Endothelial cell (in vitro differentiated cells): ENCODE measurements around the gene LYST. TPM values are rescaled to one million over a fixed set of nuclear protein-coding genes. Genes with fewer than 3 reads are reported as not detected.

Source experiments
- DNase-seq: peaks from one replicate; pipeline ENCODE4 v3.0.0; 2021; ENCODE audit warnings: low spot score
- H3K27ac Mint-ChIP-seq: one replicate; pipeline ENCODE4 v1.8.0; 2021; ENCODE audit warnings: mixed read lengths, inconsistent platforms; ENCODE audit not compliant: unreplicated experiment
- H3K27me3 Mint-ChIP-seq: one replicate; pipeline ENCODE4 v1.8.0; 2021; ENCODE audit warnings: mild to moderate bottlenecking, moderate library complexity, mixed read lengths, inconsistent platforms; ENCODE audit not compliant: unreplicated experiment
- H3K36me3 Mint-ChIP-seq: one replicate; pipeline ENCODE4 v1.8.0; 2021; ENCODE audit warnings: mild to moderate bottlenecking, low read depth, mixed read lengths, inconsistent platforms; ENCODE audit not compliant: unreplicated experiment
- H3K4me1 Mint-ChIP-seq: one replicate; pipeline ENCODE4 v1.8.0; 2021; ENCODE audit warnings: mild to moderate bottlenecking, mixed read lengths, inconsistent platforms; ENCODE audit not compliant: unreplicated experiment
- H3K4me3 Mint-ChIP-seq: one replicate; pipeline ENCODE4 v1.8.0; 2021; ENCODE audit warnings: mild to moderate bottlenecking, mixed read lengths, inconsistent platforms; ENCODE audit not compliant: unreplicated experiment
- H3K9me3 Mint-ChIP-seq: one replicate; pipeline ENCODE4 v1.8.0; 2021; ENCODE audit warnings: mixed read lengths, inconsistent platforms; ENCODE audit not compliant: unreplicated experiment
- total RNA-seq: library from RNA; stranded (reverse); fragmentation: NEBNext Ultra II Directional; extraction: Animal tissue kit (Norgen Biotek cat#: 25700); gene quantifications from one replicate; pipeline ENCODE4 v1.2.1, GENCODE V29; 2021; ENCODE audit not compliant: unreplicated experiment
- TF ChIP-seq, protein P1 (sequence below): fragments of 200-600 bp; sonication (generic); IDR thresholded peaks from one replicate; pipeline ENCODE4 v1.5.0; 2021; ENCODE audit warnings: antibody characterized with exemption; ENCODE audit not compliant: unreplicated experiment

LYST gene
- total RNA-seq, 1 donor from 2014 or later: 7.4 TPM

DNA sequence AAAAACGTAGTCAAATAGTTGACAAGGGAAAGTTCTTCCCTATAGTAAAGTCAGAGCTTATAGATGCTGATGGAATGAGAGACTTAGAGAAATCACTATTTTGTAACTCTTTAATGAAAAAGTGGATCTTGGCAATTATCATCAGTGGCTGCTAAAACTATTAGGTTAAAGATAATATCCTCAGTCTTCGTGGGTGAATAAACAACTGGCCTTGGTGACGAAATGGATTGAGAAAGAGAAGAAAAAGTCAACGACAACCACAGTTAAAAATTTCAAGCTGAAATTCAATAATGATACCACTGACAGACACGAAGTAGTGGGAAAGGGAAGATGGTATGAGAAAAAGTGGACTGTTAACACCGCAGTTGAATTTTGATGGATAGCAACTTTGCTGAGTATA, 127.1 kb downstream of the LYST start:
- TF ChIP-seq, protein P1, sequence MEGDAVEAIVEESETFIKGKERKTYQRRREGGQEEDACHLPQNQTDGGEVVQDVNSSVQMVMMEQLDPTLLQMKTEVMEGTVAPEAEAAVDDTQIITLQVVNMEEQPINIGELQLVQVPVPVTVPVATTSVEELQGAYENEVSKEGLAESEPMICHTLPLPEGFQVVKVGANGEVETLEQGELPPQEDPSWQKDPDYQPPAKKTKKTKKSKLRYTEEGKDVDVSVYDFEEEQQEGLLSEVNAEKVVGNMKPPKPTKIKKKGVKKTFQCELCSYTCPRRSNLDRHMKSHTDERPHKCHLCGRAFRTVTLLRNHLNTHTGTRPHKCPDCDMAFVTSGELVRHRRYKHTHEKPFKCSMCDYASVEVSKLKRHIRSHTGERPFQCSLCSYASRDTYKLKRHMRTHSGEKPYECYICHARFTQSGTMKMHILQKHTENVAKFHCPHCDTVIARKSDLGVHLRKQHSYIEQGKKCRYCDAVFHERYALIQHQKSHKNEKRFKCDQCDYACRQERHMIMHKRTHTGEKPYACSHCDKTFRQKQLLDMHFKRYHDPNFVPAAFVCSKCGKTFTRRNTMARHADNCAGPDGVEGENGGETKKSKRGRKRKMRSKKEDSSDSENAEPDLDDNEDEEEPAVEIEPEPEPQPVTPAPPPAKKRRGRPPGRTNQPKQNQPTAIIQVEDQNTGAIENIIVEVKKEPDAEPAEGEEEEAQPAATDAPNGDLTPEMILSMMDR: no peak
- no peak for DNase-seq
- no peaks in the 10 kb centered on the region for H3K9me3 Mint-ChIP-seq
- H3K27me3 Mint-ChIP-seq: no peaks in the 10 kb centered on the region
- peaks cover 5% of the 10 kb centered on the region for H3K4me1 Mint-ChIP-seq
- H3K36me3 Mint-ChIP-seq: no peaks in the 10 kb centered on the region
- no peak overlapping the region for H3K27ac Mint-ChIP-seq
- no peak overlapping the region for H3K4me3 Mint-ChIP-seq

DNA sequence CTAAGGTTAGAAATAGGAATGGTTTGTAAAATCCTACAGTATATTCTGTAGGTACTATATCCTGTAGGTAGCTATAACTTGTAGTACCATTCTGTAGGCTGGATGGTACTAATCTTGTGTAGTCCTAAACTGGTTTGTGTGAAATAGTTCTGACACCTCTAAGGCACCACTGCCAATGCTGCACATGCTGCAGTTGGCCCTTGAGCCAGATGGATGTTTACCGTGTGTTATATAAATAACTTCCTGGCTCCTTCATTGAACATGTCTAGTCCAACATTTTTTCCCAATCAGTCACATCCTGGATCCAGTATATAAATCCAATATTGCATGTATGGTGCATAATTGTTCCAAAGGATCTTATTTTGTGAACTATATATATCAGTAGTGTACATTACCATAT, 127.6 kb downstream of the LYST start:
- H3K9me3 Mint-ChIP-seq: no peaks in the 10 kb centered on the region
- DNase-seq: no peak
- no peak overlapping the region for H3K27ac Mint-ChIP-seq
- TF ChIP-seq, protein P1: no peak
- no peaks in the 10 kb centered on the region for H3K27me3 Mint-ChIP-seq
- no peaks in the 10 kb centered on the region for H3K36me3 Mint-ChIP-seq
- H3K4me1 Mint-ChIP-seq: peaks cover 5% of the 10 kb centered on the region
- no peak overlapping the region for H3K4me3 Mint-ChIP-seq

DNA sequence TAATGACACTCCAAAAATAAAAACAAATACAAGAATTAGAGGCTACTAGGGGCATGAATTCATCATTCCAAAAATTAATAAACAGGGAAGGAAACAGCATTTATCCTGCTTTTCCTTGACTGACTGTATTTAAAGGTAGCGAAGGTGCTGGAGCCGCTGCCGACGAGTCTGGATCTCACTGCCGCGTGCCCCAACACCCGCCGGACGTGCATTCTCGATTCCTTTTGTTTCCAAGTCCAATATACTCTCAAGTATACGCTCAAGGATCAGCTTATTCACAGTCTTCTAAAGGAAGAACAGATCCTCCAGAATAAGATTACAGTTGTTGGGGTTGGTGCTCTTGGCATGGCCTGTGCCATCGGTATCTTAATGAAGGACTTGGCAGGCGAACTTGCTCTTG, 129.0 kb downstream of the LYST start:
- Mint-ChIP-seq H3K4me1 (peaks cover 5% of the 10 kb centered on the region), H3K27ac (no peak overlapping the region), H3K9me3 (no peaks in the 10 kb centered on the region), H3K4me3 (no peak overlapping the region), H3K36me3 (no peaks in the 10 kb centered on the region), H3K27me3 (no peaks in the 10 kb centered on the region)
- TF ChIP-seq, protein P1: no peak
- no peak for DNase-seq

DNA sequence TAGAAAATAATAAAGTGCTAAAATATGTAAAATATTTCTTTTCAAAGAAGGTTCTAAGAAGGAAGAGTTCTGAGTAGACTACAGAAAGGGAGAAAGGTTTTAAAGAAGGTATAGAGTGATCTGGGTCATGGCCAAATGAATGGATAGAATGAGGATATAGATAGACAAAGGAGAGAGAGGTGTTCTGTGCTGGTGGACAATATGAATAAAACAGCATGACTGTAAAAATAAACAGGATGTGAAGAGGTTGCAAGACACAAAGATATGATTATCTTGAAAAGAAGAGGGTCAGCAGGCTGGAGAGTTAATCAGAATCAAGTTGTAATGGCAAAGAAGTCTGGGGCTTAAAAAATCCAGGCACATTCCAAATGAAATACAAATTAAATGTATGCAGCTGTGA, 130.4 kb downstream of the LYST start:
- Mint-ChIP-seq H3K36me3 (no peaks in the 10 kb centered on the region), H3K4me3 (no peak overlapping the region), H3K27ac (no peak overlapping the region), H3K9me3 (no peaks in the 10 kb centered on the region), H3K4me1 (peaks cover 5% of the 10 kb centered on the region), H3K27me3 (no peaks in the 10 kb centered on the region)
- DNase-seq: no peak
- TF ChIP-seq, protein P1: no peak

DNA sequence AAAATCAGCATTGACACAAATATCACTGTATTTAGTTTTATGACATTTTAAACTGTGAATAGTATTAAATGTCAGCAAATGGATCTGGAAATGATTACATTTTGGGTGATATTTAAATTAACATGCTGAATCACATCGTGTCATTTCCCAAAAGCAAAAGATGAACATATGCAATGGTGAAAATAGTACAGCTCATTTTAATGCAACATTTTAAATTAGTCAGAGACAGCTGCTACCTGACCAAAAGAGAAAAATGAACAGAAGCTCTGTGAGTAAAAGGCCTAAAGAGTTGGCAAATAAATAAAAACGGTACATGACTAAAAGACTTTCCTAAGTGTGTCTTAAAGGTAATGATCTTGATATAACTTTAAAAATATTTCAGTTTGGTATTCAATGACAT, 131.1 kb downstream of the LYST start:
- DNase-seq: no peak
- Mint-ChIP-seq H3K4me1 (peaks cover 5% of the 10 kb centered on the region), H3K4me3 (no peak overlapping the region), H3K9me3 (no peaks in the 10 kb centered on the region), H3K27ac (no peak overlapping the region), H3K27me3 (no peaks in the 10 kb centered on the region), H3K36me3 (no peaks in the 10 kb centered on the region)
- TF ChIP-seq, protein P1: no peak
